Cardiac fibroblast (primary cell): ENCODE data around the gene WASF3.

Source experiments
- DNase-seq, 2 donors: peaks; one replicate each; pipeline versions ENCODE4 v3.0.0 to v3.0.0-alpha.2; 2010; ENCODE audit warnings: low read depth in 2 of 2
- H3K4me3 ChIP-seq, 2 donors: replicated peaks in 1 of 2; 1 replicate in 1 of 2; 2 replicates in 1 of 2; pipeline ENCODE4 v1.5.1; 2011; ENCODE audit warnings: low read depth in 2 of 2, low read length in 2 of 2, mild to moderate bottlenecking in 2 of 2, moderate library complexity in 1 of 2
- CTCF ChIP-seq: IDR thresholded peaks from one replicate; pipeline ENCODE4 v1.5.1; 2011; ENCODE audit warnings: low read depth, mild to moderate bottlenecking, low read length, inconsistent platforms

The WASF3 gene

GRCh38 chr13:26562512-26562890, 5.0 kb downstream of the WASF3 start:
- no peak for DNase-seq
- TF ChIP-seq CTCF = no peak
- H3K4me3 ChIP-seq = no peak overlapping the region

GRCh38 chr13:26563713-26564112, 6.2 kb downstream of the WASF3 start:
- DNase-seq = peak in 1 of 2 donors; percentile 60
- H3K4me3 ChIP-seq = no peak overlapping the region
- TF ChIP-seq CTCF = no peak

GRCh38 chr13:26568132-26568815, 10.8 kb downstream of the WASF3 start:
- H3K4me3 ChIP-seq = no peak overlapping the region
- DNase-seq = no peak
- TF ChIP-seq CTCF = no peak

- H3K4me3 ChIP-seq = no peak overlapping the region
- no peak for DNase-seq
- TF ChIP-seq CTCF = no peak
Observed at GRCh38 chr13:26571518-26571917, 14.0 kb downstream of the WASF3 start.

GRCh38 chr13:26575244-26575643, 17.8 kb downstream of the WASF3 start:
- peak in 1 of 2 donors; percentile 34 for DNase-seq
- H3K4me3 ChIP-seq = no peak overlapping the region
- TF ChIP-seq CTCF = no peak

- no peak for DNase-seq
- H3K4me3 ChIP-seq = no peak overlapping the region
- no peak for TF ChIP-seq CTCF
Observed at GRCh38 chr13:26579580-26579979, 22.1 kb downstream of the WASF3 start.

GRCh38 chr13:26583662-26584061, 26.2 kb downstream of the WASF3 start:
- no peak for TF ChIP-seq CTCF
- DNase-seq = no peak

More at GRCh38 chr13:26583662-26584061, 26.2 kb downstream of the WASF3 start:
- H3K4me3 ChIP-seq = no peak overlapping the region
